H9 (cell line): ENCODE measurements around the gene KCNK13. TPM values are rescaled to one million over a fixed set of nuclear protein-coding genes. Genes with fewer than 3 reads are reported as not detected.
A peak's percentile ranks its signal among the peaks of the same experiment; 100 is the strongest.

ENCODE experiments used
- DNase-seq: peaks from one replicate; pipeline ENCODE4 v3.0.0-alpha.2; 2017
- H2AFZ ChIP-seq: one replicate; pipeline ENCODE4 v1.6.1; 2013; ENCODE audit warnings: mild to moderate bottlenecking, low read length, control low read depth, moderate library complexity
- H2AK5ac ChIP-seq: 2 replicates; pipeline ENCODE4 v1.6.1; 2013; ENCODE audit warnings: low read length, control low read depth, mixed read lengths; ENCODE audit not compliant: insufficient read length
- H2BK120ac ChIP-seq: one replicate; pipeline ENCODE4 v1.6.1; 2013; ENCODE audit warnings: low read depth, mild to moderate bottlenecking, low read length, control low read depth, inconsistent platforms; ENCODE audit not compliant: poor library complexity, severe bottlenecking
- H2BK12ac ChIP-seq: 2 replicates; pipeline ENCODE4 v1.6.1; 2013; ENCODE audit warnings: low read length, control low read depth, mixed read lengths, low read depth; ENCODE audit not compliant: insufficient read length
- H2BK15ac ChIP-seq: 2 replicates; pipeline ENCODE4 v1.6.1; 2013; ENCODE audit warnings: low read depth, low read length, control low read depth
- H2BK20ac ChIP-seq: one replicate; pipeline ENCODE4 v1.6.1; 2013; ENCODE audit warnings: low read depth, mild to moderate bottlenecking, low read length, control low read depth, inconsistent platforms; ENCODE audit not compliant: poor library complexity, severe bottlenecking
- H2BK5ac ChIP-seq: 2 replicates; pipeline ENCODE4 v1.6.1; 2013; ENCODE audit warnings: low read length, control low read depth, mixed read lengths; ENCODE audit not compliant: insufficient read length
- H3K14ac ChIP-seq: 2 replicates; pipeline ENCODE4 v1.6.1; 2013; ENCODE audit warnings: low read length, control low read depth; ENCODE audit not compliant: insufficient read depth
- H3K18ac ChIP-seq: 2 replicates; pipeline ENCODE4 v1.6.1; 2013; ENCODE audit warnings: low read depth, mild to moderate bottlenecking, mixed read lengths, low read length, control low read depth; ENCODE audit not compliant: insufficient read length
- H3K23ac ChIP-seq: 2 replicates; pipeline ENCODE4 v1.6.1; 2013; ENCODE audit warnings: low read length, control low read depth, mixed read lengths, low read depth; ENCODE audit not compliant: insufficient read length
- H3K23me2 ChIP-seq: 2 replicates; pipeline ENCODE4 v1.6.1; 2013; ENCODE audit warnings: low read depth, mild to moderate bottlenecking, mixed read lengths, low read length, control low read depth; ENCODE audit not compliant: insufficient read length, poor library complexity, severe bottlenecking
- H3K27ac ChIP-seq: 2 replicates; pipeline ENCODE4 v1.5.1; 2013; ENCODE audit warnings: low read length, control low read depth, mixed read lengths, low read depth; ENCODE audit not compliant: insufficient read length
- H3K27me3 ChIP-seq: 2 replicates; pipeline ENCODE4 v1.6.1; 2013; ENCODE audit warnings: low read length, control low read depth, inconsistent platforms; ENCODE audit not compliant: insufficient read depth
- H3K4ac ChIP-seq: 2 replicates; pipeline ENCODE4 v1.6.1; 2013; ENCODE audit warnings: low read depth, mild to moderate bottlenecking, control low read depth, inconsistent platforms, low read length, moderate library complexity
- H3K4me1 ChIP-seq: 2 replicates; pipeline ENCODE4 v1.6.1; 2013; ENCODE audit warnings: low read length, control low read depth, inconsistent platforms; ENCODE audit not compliant: insufficient read depth
- H3K4me2 ChIP-seq: 2 replicates; pipeline ENCODE4 v1.6.1; 2013; ENCODE audit warnings: low read length, control low read depth, mixed read lengths; ENCODE audit not compliant: insufficient read length, insufficient read depth
- H3K56ac ChIP-seq: 2 replicates; pipeline ENCODE4 v1.6.1; 2013; ENCODE audit warnings: low read depth, mild to moderate bottlenecking, mixed read lengths, low read length, control low read depth; ENCODE audit not compliant: insufficient read length
- H3K79me1 ChIP-seq: 2 replicates; pipeline ENCODE4 v1.6.1; 2013; ENCODE audit warnings: low read depth, mild to moderate bottlenecking, moderate library complexity, low read length, control low read depth, inconsistent platforms; ENCODE audit not compliant: insufficient read depth, poor library complexity, severe bottlenecking
- H3K79me2 ChIP-seq: 2 replicates; pipeline ENCODE4 v1.6.1; 2013; ENCODE audit warnings: low read length, control low read depth, inconsistent platforms; ENCODE audit not compliant: insufficient read depth
- H3K9ac ChIP-seq: 2 replicates; pipeline ENCODE4 v1.6.1; 2013; ENCODE audit warnings: low read length, control low read depth, mixed read lengths; ENCODE audit not compliant: insufficient read length; ENCODE audit errors: extremely low read depth
- H3K9me3 ChIP-seq: one replicate; pipeline ENCODE4 v1.6.1; 2013; ENCODE audit warnings: low read depth, low read length, inconsistent platforms; ENCODE audit not compliant: control insufficient read depth
- H3T11ph ChIP-seq: one replicate; pipeline ENCODE4 v1.6.1; 2013; ENCODE audit warnings: mild to moderate bottlenecking, low read length, control low read depth, inconsistent platforms
- H4K20me1 ChIP-seq: one replicate; pipeline ENCODE4 v1.6.1; 2013; ENCODE audit not compliant: control insufficient read depth, insufficient read length, insufficient read depth
- H4K5ac ChIP-seq: 2 replicates; pipeline ENCODE4 v1.6.1; 2013; ENCODE audit warnings: low read depth, mild to moderate bottlenecking, mixed read lengths, low read length, control low read depth; ENCODE audit not compliant: insufficient read length
- H4K8ac ChIP-seq: replicated peaks from 2 replicates; pipeline ENCODE4 v1.6.1; 2013; ENCODE audit warnings: low read length, control low read depth, mixed read lengths, low read depth; ENCODE audit not compliant: insufficient read length
- H4K91ac ChIP-seq: 2 replicates; pipeline ENCODE4 v1.6.1; 2013; ENCODE audit warnings: low read depth, mild to moderate bottlenecking, moderate library complexity, mixed read lengths, low read length, control low read depth; ENCODE audit not compliant: insufficient read length
- H3K27ac Mint-ChIP-seq, 3 experiments: 2 replicates in 2 of 3; 3 replicates in 1 of 3; pipeline ENCODE4 v1.8.0; 2020 to 2021; ENCODE audit warnings: mixed read lengths in 3 of 3, mild to moderate bottlenecking in 1 of 3, moderate library complexity in 1 of 3
- H3K27me3 Mint-ChIP-seq: 2 replicates; pipeline ENCODE4 v1.8.0; 2021; ENCODE audit warnings: low read depth, mild to moderate bottlenecking, moderate library complexity, mixed read lengths
- H3K36me3 Mint-ChIP-seq, 3 experiments: 2 replicates in 2 of 3; 3 replicates in 1 of 3; pipeline ENCODE4 v1.8.0; 2020 to 2021; ENCODE audit warnings: low read depth in 3 of 3, mixed read lengths in 3 of 3; ENCODE audit not compliant: insufficient read depth in 1 of 3
- H3K4me1 Mint-ChIP-seq, 2 experiments: 2 replicates each; pipeline ENCODE4 v1.8.0; 2020; ENCODE audit warnings: mixed read lengths in 2 of 2
- H3K4me3 Mint-ChIP-seq, 2 experiments: 2 replicates in 1 of 2; 3 replicates in 1 of 2; pipeline ENCODE4 v1.8.0; 2020 to 2021; ENCODE audit warnings: mild to moderate bottlenecking in 2 of 2, mixed read lengths in 2 of 2, moderate library complexity in 1 of 2
- H3K9me3 Mint-ChIP-seq, 2 experiments: 2 replicates in 1 of 2; 3 replicates in 1 of 2; pipeline ENCODE4 v1.8.0; 2020; ENCODE audit warnings: mild to moderate bottlenecking in 2 of 2, mixed read lengths in 2 of 2, moderate library complexity in 1 of 2
- WGBS: extraction: QIAGEN DNeasy Blood & Tissue Kit; methylation state at CpG from one replicate; pipeline ENCODE4 v1.1.7; 2013; ENCODE audit warnings: missing lambda C conversion rate, low lambda C conversion rate, mixed read lengths; ENCODE audit not compliant: insufficient read length; ENCODE audit errors: extremely low coverage; 5-methylcytosine and 5-hydroxymethylcytosine counted together
- total RNA-seq: library from RNA; stranded (reverse); gene quantifications from 2 replicates; pipeline ENCODE4 v1.2.1, GENCODE V29; 2021
- TF ChIP-seq, protein P1 (sequence below): fragments of 200-600 bp; sonication (generic); conservative IDR thresholded peaks from 3 replicates; pipeline ENCODE4 v1.8.0; 2021; ENCODE audit warnings: antibody characterized with exemption, mild to moderate bottlenecking

KCNK13 gene
- total RNA-seq, 1 experiment from 2014 or later: 0.39 TPM

DNA sequence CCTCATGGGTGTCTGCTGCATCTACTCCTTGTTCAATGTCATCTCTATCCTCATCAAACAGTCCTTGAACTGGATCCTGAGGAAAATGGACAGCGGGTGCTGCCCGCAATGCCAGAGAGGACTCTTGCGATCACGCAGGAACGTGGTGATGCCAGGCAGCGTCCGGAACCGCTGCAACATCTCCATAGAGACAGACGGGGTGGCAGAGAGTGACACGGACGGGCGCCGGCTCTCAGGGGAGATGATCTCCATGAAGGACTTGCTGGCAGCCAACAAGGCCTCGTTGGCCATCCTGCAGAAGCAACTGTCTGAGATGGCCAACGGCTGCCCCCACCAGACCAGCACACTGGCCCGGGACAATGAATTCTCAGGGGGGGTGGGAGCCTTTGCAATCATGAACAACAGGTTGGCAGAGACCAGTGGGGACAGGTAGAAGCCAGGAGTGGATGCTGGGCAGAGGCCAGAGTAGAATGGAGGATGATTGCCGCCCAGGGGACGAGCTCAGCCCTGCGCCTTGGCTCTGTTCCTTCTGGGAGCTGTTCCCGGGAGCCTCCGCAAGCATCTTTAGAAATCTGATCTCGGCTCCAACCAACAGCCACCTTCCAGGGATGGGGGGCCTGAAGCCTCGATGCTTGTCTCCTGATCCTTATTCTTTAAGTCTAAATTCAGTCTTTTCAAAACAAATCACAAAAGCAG, 122.9 kb downstream of the KCNK13 start:
- Histone ChIP-seq H4K20me1 (no peaks in the 10 kb centered on the region), H2BK12ac (no peak overlapping the region), H3K4ac (no peak overlapping the region), H3K79me2 (no peaks in the 10 kb centered on the region), H3K4me1 (no peaks in the 10 kb centered on the region), H3K23me2 (no peaks in the 10 kb centered on the region), H3K4me2 (no peak overlapping the region), H3K56ac (no peak overlapping the region), H2BK15ac (no peak overlapping the region), H4K5ac (no peak overlapping the region), H3K14ac (no peak overlapping the region), H3T11ph (no peak overlapping the region), H2AFZ (no peak overlapping the region), H2BK20ac (no peak overlapping the region), H3K79me1 (no peaks in the 10 kb centered on the region), H2BK5ac (no peak overlapping the region), H3K23ac (no peak overlapping the region), H4K8ac (no peak overlapping the region), H3K18ac (no peak overlapping the region), H3K27ac (no peak overlapping the region), H3K9me3 (no peaks in the 10 kb centered on the region), H2AK5ac (no peak overlapping the region), H4K91ac (no peak overlapping the region), H3K9ac (no peak overlapping the region), H2BK120ac (no peak overlapping the region), H3K27me3 (no peaks in the 10 kb centered on the region)
- WGBS: no CpG with 5 or more reads among the region's 23 CpGs
- no peaks in the 10 kb centered on the region for H3K4me1 Mint-ChIP-seq
- H3K4me3 Mint-ChIP-seq: no peak overlapping the region
- peaks cover 28% of the 10 kb centered on the region for H3K27me3 Mint-ChIP-seq
- H3K9me3 Mint-ChIP-seq: peaks cover 7 to 9% of the 10 kb centered on the region in 2 experiments; a peak in 4 of 5 replicates
- H3K36me3 Mint-ChIP-seq: 0 out of 7 replicates have a peak, but pooled peaks cover 0 to 5% (median 0%) of the 10 kb centered on the region in 3 experiments
- no peak for DNase-seq
- TF ChIP-seq, protein P1, sequence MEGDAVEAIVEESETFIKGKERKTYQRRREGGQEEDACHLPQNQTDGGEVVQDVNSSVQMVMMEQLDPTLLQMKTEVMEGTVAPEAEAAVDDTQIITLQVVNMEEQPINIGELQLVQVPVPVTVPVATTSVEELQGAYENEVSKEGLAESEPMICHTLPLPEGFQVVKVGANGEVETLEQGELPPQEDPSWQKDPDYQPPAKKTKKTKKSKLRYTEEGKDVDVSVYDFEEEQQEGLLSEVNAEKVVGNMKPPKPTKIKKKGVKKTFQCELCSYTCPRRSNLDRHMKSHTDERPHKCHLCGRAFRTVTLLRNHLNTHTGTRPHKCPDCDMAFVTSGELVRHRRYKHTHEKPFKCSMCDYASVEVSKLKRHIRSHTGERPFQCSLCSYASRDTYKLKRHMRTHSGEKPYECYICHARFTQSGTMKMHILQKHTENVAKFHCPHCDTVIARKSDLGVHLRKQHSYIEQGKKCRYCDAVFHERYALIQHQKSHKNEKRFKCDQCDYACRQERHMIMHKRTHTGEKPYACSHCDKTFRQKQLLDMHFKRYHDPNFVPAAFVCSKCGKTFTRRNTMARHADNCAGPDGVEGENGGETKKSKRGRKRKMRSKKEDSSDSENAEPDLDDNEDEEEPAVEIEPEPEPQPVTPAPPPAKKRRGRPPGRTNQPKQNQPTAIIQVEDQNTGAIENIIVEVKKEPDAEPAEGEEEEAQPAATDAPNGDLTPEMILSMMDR: peak; percentile 27; the same call in 1 of the 3 replicates
- H3K27ac Mint-ChIP-seq: no peak overlapping the region
